C4-2B (cell line): ENCODE measurements around the gene CEP89.

Experiments
- CTCF ChIP-seq: fragments of 450-650 bp; conservative IDR thresholded peaks from 2 replicates; pipeline ENCODE4 v1.5.1; 2017; ENCODE audit warnings: mild to moderate bottlenecking
- ZFX ChIP-seq: fragments of 450-650 bp; IDR thresholded peaks from 2 replicates; pipeline ENCODE4 v1.6.1; 2017

- TF ChIP-seq CTCF (no peak), ZFX (no peak)
These were observed 81.4 kb downstream of the CEP89 start for GRCh38 chr19:32890326-32890725.
